OCI-LY1 (cell line): ENCODE results near the gene LAMC3.

Experiments
- EZH2 ChIP-seq: fragments of 200-600 bp; sonication (generic), shearing (Covaris generic); IDR thresholded peaks from 2 replicates; pipeline ENCODE4 v1.8.0; 2017; ENCODE audit warnings: borderline replicate concordance, mixed run types, mild to moderate bottlenecking, antibody characterized with exemption, low read length, moderate library complexity, mixed read lengths
- TF ChIP-seq, protein P1 (sequence below): fragments of 200-600 bp; sonication (generic), shearing (Covaris generic); IDR thresholded peaks from 2 replicates; pipeline ENCODE4 v1.5.1; 2017; ENCODE audit warnings: mild to moderate bottlenecking, antibody characterized with exemption, low read length, moderate library complexity, mixed read lengths

DNA sequence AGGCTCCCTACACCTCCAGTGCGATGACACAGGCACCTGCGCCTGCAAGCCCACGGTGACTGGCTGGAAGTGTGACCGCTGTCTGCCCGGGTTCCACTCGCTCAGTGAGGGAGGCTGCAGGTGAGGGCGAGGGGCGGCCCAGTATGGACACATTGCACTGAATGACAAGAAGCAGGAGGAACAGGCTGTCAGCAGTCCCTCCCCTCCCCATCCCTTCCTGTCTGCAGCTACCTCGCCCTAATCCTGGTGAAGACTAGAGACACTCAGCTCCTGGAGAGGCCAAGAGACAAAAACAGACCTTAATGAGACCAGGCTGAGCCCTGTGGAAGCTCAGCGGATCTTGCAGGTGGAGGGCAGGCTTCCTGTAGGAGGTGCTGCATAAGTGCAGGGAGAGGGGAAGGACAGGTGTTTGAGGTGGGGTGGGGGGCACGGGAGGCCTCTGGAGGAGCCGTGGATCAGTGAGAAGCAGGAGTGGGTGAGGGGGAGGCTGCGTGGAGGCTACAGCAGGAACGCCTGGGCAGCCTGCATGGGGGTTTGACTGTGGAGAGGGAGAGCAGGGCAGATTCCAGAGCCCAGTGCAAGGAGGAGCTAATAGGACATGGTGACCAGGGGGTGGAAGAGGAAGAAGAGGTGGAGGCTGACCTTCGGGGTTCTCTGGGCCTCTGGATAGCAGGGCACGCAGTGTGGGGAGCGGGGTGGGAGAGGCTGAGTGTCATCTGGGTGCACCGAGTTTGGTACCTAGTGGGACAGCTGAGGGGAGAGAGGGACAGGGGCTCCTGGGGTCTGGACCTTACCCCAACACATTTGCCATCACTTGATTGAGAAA lies 30.4 kb downstream of the LAMC3 start:
- no peak for TF ChIP-seq EZH2
- TF ChIP-seq, protein P1, sequence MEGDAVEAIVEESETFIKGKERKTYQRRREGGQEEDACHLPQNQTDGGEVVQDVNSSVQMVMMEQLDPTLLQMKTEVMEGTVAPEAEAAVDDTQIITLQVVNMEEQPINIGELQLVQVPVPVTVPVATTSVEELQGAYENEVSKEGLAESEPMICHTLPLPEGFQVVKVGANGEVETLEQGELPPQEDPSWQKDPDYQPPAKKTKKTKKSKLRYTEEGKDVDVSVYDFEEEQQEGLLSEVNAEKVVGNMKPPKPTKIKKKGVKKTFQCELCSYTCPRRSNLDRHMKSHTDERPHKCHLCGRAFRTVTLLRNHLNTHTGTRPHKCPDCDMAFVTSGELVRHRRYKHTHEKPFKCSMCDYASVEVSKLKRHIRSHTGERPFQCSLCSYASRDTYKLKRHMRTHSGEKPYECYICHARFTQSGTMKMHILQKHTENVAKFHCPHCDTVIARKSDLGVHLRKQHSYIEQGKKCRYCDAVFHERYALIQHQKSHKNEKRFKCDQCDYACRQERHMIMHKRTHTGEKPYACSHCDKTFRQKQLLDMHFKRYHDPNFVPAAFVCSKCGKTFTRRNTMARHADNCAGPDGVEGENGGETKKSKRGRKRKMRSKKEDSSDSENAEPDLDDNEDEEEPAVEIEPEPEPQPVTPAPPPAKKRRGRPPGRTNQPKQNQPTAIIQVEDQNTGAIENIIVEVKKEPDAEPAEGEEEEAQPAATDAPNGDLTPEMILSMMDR = no peak
